Measurements from ENCODE around the gene MVB12B.

Gene MVB12B

DNA sequence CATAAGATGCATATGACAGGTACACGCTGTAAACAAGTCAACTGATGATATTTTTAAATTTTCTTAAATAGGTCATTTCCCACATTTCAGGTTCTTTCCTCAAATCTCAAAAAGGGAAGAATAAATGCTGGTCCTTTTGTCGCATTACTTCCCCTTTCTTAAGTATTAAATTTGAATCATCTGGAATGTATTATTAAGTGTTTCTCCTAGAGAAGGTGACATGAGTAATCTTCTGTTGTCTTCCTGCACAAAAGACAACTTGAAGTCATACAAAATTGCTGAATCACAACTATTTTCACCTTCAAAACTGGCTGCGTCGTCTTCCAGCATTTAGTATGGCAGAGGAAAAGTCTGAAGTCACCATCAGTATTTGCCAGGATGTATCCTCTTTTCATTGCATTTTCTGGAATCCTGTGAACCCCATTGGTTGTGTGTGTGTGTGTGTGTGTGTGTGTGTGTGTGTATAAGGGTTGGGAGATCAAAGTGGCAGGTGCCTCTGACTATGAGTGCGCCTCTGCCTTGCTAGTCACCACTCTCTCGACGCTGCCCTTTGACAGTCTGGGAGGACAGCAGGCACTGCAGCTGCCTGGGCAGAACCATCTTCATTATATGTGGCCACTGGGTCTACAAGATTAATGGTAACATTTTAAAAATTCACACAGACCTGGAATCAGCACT is 86.9 kb downstream of the MVB12B start:
- TF ChIP-seq Cebpa-rat (IDR thresholded peaks at IDR 0.05), result no peak
- H3K27me3 ChIP-seq, result no peaks in the 10 kb centered on the region
- H3K4me3 ChIP-seq, result no peak overlapping the region
- H3K4me1 ChIP-seq, result peaks cover 36 to 72% (median 62%) of the 10 kb centered on the region in 10 experiments
- H4K20me1 ChIP-seq, result no peaks in the 10 kb centered on the region
- no peaks in the 10 kb centered on the region for H3K9me3 ChIP-seq (replicated peaks in 1 of 11)
- no peaks in the 10 kb centered on the region for H3K36me3 ChIP-seq
- no peak overlapping the region for H3K9ac ChIP-seq
- peak overlapping the region; percentile 69 to 96 (median 83) for H3K4me2 ChIP-seq
- H3K27ac ChIP-seq, result peak overlapping the region in 1 of 11 experiments; percentile 81; a peak in 2 of 22 replicates

DNA sequence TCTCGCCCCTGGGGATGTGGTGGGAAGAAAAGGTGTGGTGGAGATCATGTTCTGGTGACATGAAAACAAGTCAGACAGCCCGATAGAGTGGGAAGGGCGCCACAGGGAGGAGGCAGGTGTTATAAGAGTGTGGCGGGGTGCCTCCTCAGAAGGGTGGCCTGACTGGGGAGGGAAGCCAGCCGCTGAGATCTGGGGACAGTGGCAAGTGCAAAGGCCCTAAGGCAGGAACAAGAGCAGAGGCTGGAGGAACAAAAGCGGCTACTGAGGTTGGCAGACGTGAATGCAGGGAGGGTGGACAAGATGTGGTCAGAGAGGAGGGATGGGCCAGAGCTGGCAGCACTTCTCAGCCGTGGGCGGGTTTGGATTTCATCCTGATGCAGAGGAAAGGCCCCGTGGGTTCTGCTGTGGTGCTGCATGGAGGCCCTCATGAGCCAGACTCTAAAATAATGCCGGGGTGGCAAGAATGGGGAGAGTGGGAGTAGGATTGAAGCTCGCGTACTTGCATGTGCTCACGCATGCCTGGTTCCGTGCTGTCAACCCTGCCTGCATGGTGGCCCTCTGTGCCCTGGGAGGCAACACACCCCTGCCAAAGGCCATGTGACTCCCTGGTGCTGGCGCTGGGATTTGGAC is 89.2 kb downstream of the MVB12B start:
- TF ChIP-seq Cebpa-rat (IDR thresholded peaks at IDR 0.05), result no peak

DNA sequence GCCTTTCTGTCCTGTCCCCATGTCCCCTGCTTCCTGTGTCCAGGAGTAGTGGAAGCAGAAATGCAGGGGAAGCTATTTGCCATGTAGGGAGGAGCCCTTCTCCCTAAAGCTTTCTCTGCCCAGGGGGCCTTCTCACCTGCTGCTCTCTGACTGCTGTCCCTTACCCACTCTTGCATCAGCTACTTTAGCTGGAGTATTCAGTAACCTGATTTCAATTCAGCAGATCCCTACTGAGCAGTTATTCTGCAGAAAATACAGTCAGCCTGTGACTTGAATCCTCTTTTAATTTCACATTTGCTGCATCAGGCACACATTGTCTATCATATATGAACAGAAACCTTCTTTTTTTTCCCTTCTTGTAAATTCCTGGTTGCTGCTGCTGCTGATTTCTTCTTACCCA is 90.4 kb downstream of the MVB12B start:
- no peak overlapping the region for H3K4me3 ChIP-seq
- peaks cover 0 to 5% (median 0%) of the 10 kb centered on the region in 11 experiments; a peak in 2 of 22 replicates for H3K27me3 ChIP-seq
- no peak overlapping the region for H3K27ac ChIP-seq
- H4K20me1 ChIP-seq, result no peaks in the 10 kb centered on the region
- H3K9me3 ChIP-seq (replicated peaks in 1 of 11), result no peaks in the 10 kb centered on the region
- H3K36me3 ChIP-seq, result no peaks in the 10 kb centered on the region
- TF ChIP-seq Cebpa-rat (IDR thresholded peaks at IDR 0.05), result no peak
- peaks cover 32 to 66% (median 56%) of the 10 kb centered on the region in 10 experiments for H3K4me1 ChIP-seq
- H3K9ac ChIP-seq, result no peak overlapping the region
- no peak overlapping the region for H3K4me2 ChIP-seq

More for the DNA sequence above, 89.2 kb downstream of the MVB12B start:
- H3K36me3 ChIP-seq, result no peaks in the 10 kb centered on the region
- no peaks in the 10 kb centered on the region for H4K20me1 ChIP-seq
- H3K9ac ChIP-seq, result no peak overlapping the region
- H3K9me3 ChIP-seq (replicated peaks in 1 of 11), result no peaks in the 10 kb centered on the region
- H3K4me3 ChIP-seq, result no peak overlapping the region
- H3K27me3 ChIP-seq, result no peaks in the 10 kb centered on the region
- no peak overlapping the region for H3K27ac ChIP-seq
- H3K4me1 ChIP-seq, result peaks cover 36 to 66% (median 56%) of the 10 kb centered on the region in 10 experiments
- peak overlapping the region in 4 of 11 experiments; percentile 13 to 35 (median 16); a peak in 1 of 22 replicates for H3K4me2 ChIP-seq

DNA sequence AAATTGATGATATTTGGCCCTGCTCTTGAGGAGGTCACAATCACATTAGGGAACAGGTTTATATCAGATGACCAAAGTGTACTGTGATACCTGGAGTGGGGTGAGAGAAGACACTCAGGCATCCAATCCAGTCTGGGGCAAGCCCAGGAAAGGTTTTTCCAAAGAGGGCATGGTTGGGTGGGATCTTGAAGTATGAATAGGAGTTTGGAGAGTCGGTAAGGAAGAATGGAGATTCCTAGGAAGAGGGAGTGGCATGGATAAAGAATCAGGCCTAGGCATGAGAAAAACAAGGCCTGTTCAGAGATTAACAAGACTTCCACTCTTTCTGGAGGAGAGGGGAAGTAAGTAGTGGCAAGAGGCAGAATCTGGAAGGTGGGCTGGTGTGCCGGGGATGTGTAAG is 91.1 kb downstream of the MVB12B start:
- H3K4me1 ChIP-seq, result peaks cover 26 to 66% (median 56%) of the 10 kb centered on the region in 10 experiments
- H3K36me3 ChIP-seq, result no peaks in the 10 kb centered on the region
- no peaks in the 10 kb centered on the region for H4K20me1 ChIP-seq
- peaks cover 0 to 9% (median 0%) of the 10 kb centered on the region in 11 experiments; a peak in 2 of 22 replicates for H3K27me3 ChIP-seq
- H3K27ac ChIP-seq, result no peak overlapping the region
- no peak overlapping the region for H3K9ac ChIP-seq
- peak overlapping the region in 2 of 11 experiments; percentile 13 to 27; a peak in 1 of 22 replicates for H3K4me2 ChIP-seq
- TF ChIP-seq Cebpa-rat (IDR thresholded peaks at IDR 0.05), result no peak
- H3K4me3 ChIP-seq, result no peak overlapping the region
- no peaks in the 10 kb centered on the region for H3K9me3 ChIP-seq (replicated peaks in 1 of 11)

DNA sequence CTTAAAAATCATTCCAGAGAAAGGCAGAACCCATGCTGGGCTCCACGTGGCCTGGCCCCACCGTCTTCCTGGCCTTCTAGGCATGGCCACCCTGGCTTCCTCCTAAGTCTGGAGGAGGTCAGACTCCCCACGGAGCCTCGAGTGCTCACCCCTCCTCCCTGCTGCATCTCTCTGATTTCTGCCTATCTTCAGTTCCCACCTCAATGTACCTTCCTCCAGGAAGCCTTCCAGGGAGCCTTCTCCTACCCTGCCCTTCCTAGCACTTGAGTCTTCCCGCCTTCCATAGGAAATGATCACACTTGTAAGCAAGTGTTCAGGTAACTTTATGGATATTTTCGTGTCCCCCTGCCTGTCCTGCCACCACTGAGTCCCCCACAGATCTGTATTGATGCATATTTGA is 92.0 kb downstream of the MVB12B start:
- Histone ChIP-seq H3K36me3 (no peaks in the 10 kb centered on the region), H3K9ac (no peak overlapping the region), H3K4me1 (peaks cover 26 to 66% (median 56%) of the 10 kb centered on the region in 10 experiments), H3K27me3 (peaks cover 0 to 9% (median 0%) of the 10 kb centered on the region in 11 experiments; a peak in 2 of 22 replicates), H4K20me1 (no peaks in the 10 kb centered on the region), H3K9me3 (replicated peaks in 1 of 11) (no peaks in the 10 kb centered on the region), H3K4me3 (no peak overlapping the region), H3K4me2 (peak overlapping the region in 7 of 11 experiments; percentile 9 to 27 (median 20); a peak in 4 of 22 replicates), H3K27ac (no peak overlapping the region)
- no peak for TF ChIP-seq Cebpa-rat (IDR thresholded peaks at IDR 0.05)

DNA sequence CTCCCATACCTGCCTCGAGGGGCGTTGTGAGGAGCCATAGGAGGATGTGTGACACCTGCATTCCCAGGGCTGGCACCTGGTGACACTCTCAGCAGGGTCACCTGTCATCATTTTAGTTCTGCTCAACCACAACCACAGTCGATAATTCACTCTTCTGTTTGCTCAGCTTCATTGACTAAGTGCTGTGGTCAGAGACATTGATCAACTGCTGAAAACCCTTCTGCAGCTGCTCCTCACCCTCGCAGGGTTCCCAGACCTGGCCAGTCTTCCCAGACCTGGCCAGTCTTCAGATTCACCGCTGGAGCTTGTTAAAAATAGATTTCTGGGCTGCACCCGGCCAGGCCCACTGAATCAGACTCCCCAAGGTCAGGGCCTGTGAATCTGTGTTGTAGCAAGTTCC is 92.8 kb downstream of the MVB12B start:
- H3K9ac ChIP-seq, result no peak overlapping the region
- no peaks in the 10 kb centered on the region for H4K20me1 ChIP-seq
- TF ChIP-seq Cebpa-rat (IDR thresholded peaks at IDR 0.05), result no peak
- H3K4me3 ChIP-seq, result no peak overlapping the region
- H3K4me1 ChIP-seq, result peaks cover 29 to 61% (median 52%) of the 10 kb centered on the region in 10 experiments
- peaks cover 0 to 9% (median 0%) of the 10 kb centered on the region in 11 experiments; a peak in 2 of 22 replicates for H3K27me3 ChIP-seq
- H3K27ac ChIP-seq, result no peak overlapping the region
- peak overlapping the region in 5 of 11 experiments; percentile 6 to 85 (median 71); a peak in 2 of 22 replicates for H3K4me2 ChIP-seq
- H3K9me3 ChIP-seq (replicated peaks in 1 of 11), result no peaks in the 10 kb centered on the region
- H3K36me3 ChIP-seq, result peaks cover 0 to 3% (median 0%) of the 10 kb centered on the region in 11 experiments; a peak in 1 of 22 replicates

DNA sequence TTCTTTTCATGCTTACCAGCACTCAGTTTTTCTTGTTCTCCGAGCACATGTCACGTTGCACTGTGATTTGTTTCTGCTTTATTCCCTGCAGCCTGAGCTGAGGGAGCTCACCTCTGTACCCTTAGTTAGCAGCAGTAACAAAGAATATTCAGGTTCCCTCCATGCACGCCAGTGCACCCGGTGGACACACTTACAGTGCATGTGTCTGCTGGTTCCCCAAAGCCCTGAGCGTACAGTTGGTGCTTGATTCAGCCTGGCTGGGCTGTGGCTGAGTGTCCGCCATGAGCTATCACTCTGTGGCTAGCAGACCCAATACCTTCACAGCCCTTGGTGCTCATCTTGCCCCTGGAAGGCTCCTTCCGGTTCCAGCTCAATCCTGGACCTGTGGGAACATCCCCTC is 93.5 kb downstream of the MVB12B start:
- no peak overlapping the region for H3K27ac ChIP-seq
- no peaks in the 10 kb centered on the region for H4K20me1 ChIP-seq
- H3K36me3 ChIP-seq, result peaks cover 0 to 4% (median 0%) of the 10 kb centered on the region in 11 experiments; a peak in 1 of 22 replicates
- no peak for TF ChIP-seq Cebpa-rat (IDR thresholded peaks at IDR 0.05)
- no peak overlapping the region for H3K4me3 ChIP-seq
- H3K9me3 ChIP-seq (replicated peaks in 1 of 11), result no peaks in the 10 kb centered on the region
- no peak overlapping the region for H3K9ac ChIP-seq
- H3K4me1 ChIP-seq, result peaks cover 31 to 61% (median 51%) of the 10 kb centered on the region in 10 experiments
- H3K4me2 ChIP-seq, result peak overlapping the region in 8 of 11 experiments; percentile 32 to 85 (median 72); a peak in 12 of 22 replicates
- peaks cover 0 to 9% (median 0%) of the 10 kb centered on the region in 11 experiments; a peak in 2 of 22 replicates for H3K27me3 ChIP-seq

DNA sequence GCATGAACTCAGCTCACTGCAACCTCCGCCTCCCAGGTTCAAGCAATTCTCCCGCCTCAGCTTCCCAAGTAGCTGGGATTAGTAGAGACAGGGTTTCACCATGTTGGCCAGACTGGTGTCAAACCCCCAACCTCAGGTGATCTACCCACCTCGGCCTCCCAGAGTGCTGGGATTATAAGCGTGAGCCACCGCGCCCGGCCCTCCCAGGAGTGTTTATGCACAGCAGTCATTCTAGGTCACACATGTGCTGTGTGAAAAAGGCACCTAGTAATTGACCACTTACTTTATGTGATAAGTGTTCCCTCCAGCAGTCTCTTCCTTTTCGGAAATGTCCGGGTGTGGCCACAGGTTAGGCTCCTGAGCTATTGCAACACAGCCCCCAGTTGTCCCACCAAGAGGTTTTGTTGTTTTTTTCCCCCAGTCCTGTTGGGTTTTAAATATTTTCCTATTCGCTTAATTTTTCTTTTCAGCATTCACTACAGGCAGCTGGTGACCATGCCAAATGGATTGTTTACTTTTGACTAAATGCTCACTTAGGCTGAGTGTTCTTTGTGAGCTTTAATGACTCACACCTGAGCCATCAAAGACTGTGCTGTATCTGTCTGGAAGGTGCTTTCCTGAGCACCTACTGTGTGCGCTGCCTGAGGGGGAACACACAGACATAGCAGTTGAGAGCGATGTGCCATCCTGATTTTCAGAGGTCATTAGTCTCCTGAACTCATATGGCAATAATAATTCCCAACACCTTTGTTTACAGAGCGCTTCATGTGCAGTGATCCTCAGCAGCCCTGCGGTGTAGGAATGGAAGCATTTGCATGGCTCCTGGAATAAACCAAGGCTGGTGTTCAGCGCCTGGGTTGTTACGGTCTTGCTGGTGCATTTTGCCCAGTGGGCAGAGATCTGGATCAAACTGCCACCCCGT is 94.3 kb downstream of the MVB12B start:
- H3K4me2 ChIP-seq, result peak overlapping the region in 10 of 11 experiments; percentile 36 to 85 (median 72); a peak in 20 of 22 replicates
- H3K9ac ChIP-seq, result no peak overlapping the region
- H3K36me3 ChIP-seq, result peaks cover 0 to 4% (median 0%) of the 10 kb centered on the region in 11 experiments; a peak in 1 of 22 replicates
- H3K27me3 ChIP-seq, result peaks cover 0 to 9% (median 0%) of the 10 kb centered on the region in 11 experiments; a peak in 2 of 22 replicates
- no peak overlapping the region for H3K4me3 ChIP-seq
- no peak for TF ChIP-seq Cebpa-rat (IDR thresholded peaks at IDR 0.05)
- H3K4me1 ChIP-seq, result peaks cover 29 to 58% (median 51%) of the 10 kb centered on the region in 10 experiments
- no peaks in the 10 kb centered on the region for H3K9me3 ChIP-seq (replicated peaks in 1 of 11)
- no peak overlapping the region; a peak in 1 of 22 replicates for H3K27ac ChIP-seq
- H4K20me1 ChIP-seq, result no peaks in the 10 kb centered on the region
